BLaER1 treated with 17β-estradiol and CSF1 and Interleukin-3, amounts not matched to agents 10 nM and 100 nM (cell line): ENCODE results near the gene PTPA.

Source experiments
- H3K27ac ChIP-seq, 11 experiments: shearing (Covaris generic); formaldehyde crosslinking; 2 replicates each; pipeline ENCODE4 v1.8.1; 2022
- H3K27me3 ChIP-seq, 11 experiments: shearing (Covaris generic); formaldehyde crosslinking; 2 replicates each; pipeline ENCODE4 v1.8.1; 2022
- H3K36me3 ChIP-seq, 11 experiments: shearing (Covaris generic); formaldehyde crosslinking; 2 replicates each; pipeline ENCODE4 v1.8.1; 2022
- H3K4me1 ChIP-seq, 10 experiments: shearing (Covaris generic); formaldehyde crosslinking; 2 replicates each; pipeline ENCODE4 v1.8.1; 2022
- H3K4me2 ChIP-seq, 11 experiments: shearing (Covaris generic); formaldehyde crosslinking; 2 replicates each; pipeline ENCODE4 v1.8.1; 2022
- H3K4me3 ChIP-seq, 10 experiments: shearing (Covaris generic); formaldehyde crosslinking; 2 replicates each; pipeline ENCODE4 v1.8.1; 2022
- H3K9ac ChIP-seq, 11 experiments: shearing (Covaris generic); formaldehyde crosslinking; 2 replicates each; pipeline ENCODE4 v1.8.1; 2022
- H3K9me3 ChIP-seq, 11 experiments: shearing (Covaris generic); formaldehyde crosslinking; replicated peaks in 1 of 11; 2 replicates each; pipeline ENCODE4 v1.8.1; 2022
- H4K20me1 ChIP-seq, 11 experiments: shearing (Covaris generic); formaldehyde crosslinking; 2 replicates each; pipeline ENCODE4 v1.8.1; 2022
- Cebpa-rat ChIP-seq, 11 experiments: shearing (Covaris generic); IDR thresholded peaks; 2 replicates each; pipeline ENCODE4 v1.8.1; 2022

PTPA gene

DNA sequence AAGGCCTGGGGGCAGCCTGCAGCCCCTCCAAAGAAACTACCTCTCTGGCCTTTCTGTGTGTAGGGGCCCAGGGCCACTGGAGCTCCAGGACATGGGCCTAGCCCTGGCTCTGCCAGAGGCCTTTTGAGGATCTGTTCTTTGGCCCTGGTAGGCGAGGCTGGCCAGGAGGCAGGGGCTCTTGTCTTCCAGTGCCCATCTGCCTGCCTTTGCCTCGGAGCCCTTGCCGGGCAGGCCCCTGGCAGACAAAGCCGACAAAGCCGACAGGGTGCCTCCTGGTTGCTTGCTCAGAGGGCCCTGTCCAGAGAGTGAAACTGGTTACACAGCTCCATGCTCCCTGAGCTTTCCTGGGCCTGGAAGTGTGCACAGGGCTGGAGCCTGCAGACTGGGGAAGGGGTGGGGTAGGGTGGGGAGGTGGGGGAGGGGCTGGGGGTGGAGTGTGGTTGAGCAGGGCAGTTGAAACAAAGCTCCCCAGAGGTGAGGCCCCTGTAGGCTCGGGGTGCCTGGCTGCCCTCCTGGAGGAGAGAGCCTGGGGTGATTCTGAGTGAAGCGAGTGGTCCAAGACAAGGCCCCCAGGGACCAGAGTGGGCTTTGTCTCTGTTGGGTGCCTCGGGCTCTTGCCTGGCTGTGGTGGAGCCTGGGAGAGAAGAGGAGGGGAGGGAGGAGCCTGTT, 29.3 kb downstream of the PTPA start:
- Histone ChIP-seq H3K27ac (peak overlapping the region; percentile 97 to 100 (median 100)), H4K20me1 (no peaks in the 10 kb centered on the region), H3K27me3 (no peaks in the 10 kb centered on the region), H3K36me3 (peaks cover 42 to 70% (median 55%) of the 10 kb centered on the region in 11 experiments), H3K9ac (peak overlapping the region; percentile 92 to 100 (median 94)), H3K4me1 (peaks cover 62 to 74% (median 69%) of the 10 kb centered on the region in 10 experiments), H3K9me3 (no peaks in the 10 kb centered on the region), H3K4me2 (peak overlapping the region; percentile 92 to 99 (median 94)), H3K4me3 (peak overlapping the region; percentile 28 to 57 (median 51))
- TF ChIP-seq Cebpa-rat (IDR thresholded peaks at IDR 0.05): no peak

- peak overlapping the region; percentile 17 to 62 (median 52) for H3K4me3 ChIP-seq
- peaks cover 41 to 70% (median 53%) of the 10 kb centered on the region in 11 experiments for H3K36me3 ChIP-seq
- no peaks in the 10 kb centered on the region for H4K20me1 ChIP-seq
- peaks cover 70 to 82% (median 76%) of the 10 kb centered on the region in 10 experiments for H3K4me1 ChIP-seq
- no peaks in the 10 kb centered on the region for H3K27me3 ChIP-seq
- H3K4me2 ChIP-seq: peak overlapping the region; percentile 92 to 99 (median 94)
- no peak for TF ChIP-seq Cebpa-rat (IDR thresholded peaks at IDR 0.05)
- H3K9me3 ChIP-seq: no peaks in the 10 kb centered on the region
- H3K9ac ChIP-seq: peak overlapping the region; percentile 92 to 100 (median 94)
- H3K27ac ChIP-seq: peak overlapping the region; percentile 97 to 100 (median 100)
Observed at GRCh38 chr9:129141066-129142041, 30.1 kb downstream of the PTPA start.

DNA sequence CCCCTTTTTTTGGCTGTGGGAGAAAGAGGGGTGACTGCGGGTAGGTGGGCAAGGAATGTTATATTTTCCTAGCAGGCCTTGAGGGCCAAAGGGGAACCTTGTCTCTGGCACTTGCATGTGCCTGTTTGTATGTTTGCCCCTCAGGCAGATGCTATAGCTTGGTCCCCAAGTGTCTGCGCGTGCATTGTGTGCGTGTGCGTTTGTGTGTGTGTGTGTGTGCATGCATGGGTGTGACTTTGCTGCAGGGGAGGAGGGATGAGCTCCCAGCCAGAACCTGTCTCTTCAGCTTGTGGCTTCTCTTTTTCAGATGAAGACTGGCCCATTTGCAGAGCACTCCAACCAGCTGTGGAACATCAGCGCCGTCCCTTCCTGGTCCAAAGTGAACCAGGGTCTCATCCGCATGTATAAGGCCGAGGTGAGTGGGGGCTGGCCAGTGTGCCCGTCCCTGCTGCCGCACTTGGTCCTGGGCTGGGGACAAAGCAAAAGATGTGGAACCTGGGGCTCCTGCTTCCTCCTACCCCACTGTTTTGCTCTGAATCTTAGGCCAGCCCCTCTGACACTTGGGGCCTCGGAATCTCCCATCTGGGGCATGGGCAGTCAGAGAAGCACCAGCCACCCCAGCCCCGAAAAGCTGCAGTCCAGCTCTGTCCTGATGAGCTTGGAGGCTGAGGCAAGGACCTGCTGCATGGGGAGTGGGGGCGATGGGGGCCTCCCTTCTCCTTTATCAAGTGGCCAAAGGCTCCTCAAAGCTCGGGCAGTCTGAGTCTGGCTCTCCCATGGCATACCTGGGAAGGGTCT, 31.1 kb downstream of the PTPA start:
- peaks cover 31 to 69% (median 51%) of the 10 kb centered on the region in 11 experiments for H3K36me3 ChIP-seq
- TF ChIP-seq Cebpa-rat (IDR thresholded peaks at IDR 0.05): no peak
- H3K9me3 ChIP-seq: no peaks in the 10 kb centered on the region
- peak overlapping the region; percentile 44 to 100 (median 93); a peak in 18 of 22 replicates for H3K9ac ChIP-seq
- peak overlapping the region; percentile 92 to 99 (median 94) for H3K4me2 ChIP-seq
- no peaks in the 10 kb centered on the region for H3K27me3 ChIP-seq
- peak overlapping the region in 10 of 11 experiments; percentile 98 to 100 (median 100); a peak in 19 of 22 replicates for H3K27ac ChIP-seq
- H3K4me1 ChIP-seq: peaks cover 73 to 91% (median 82%) of the 10 kb centered on the region in 10 experiments
- peak overlapping the region in 9 of 10 experiments; percentile 29 to 62 (median 52); a peak in 15 of 20 replicates for H3K4me3 ChIP-seq
- no peaks in the 10 kb centered on the region; a peak in 1 of 22 replicates for H4K20me1 ChIP-seq

DNA sequence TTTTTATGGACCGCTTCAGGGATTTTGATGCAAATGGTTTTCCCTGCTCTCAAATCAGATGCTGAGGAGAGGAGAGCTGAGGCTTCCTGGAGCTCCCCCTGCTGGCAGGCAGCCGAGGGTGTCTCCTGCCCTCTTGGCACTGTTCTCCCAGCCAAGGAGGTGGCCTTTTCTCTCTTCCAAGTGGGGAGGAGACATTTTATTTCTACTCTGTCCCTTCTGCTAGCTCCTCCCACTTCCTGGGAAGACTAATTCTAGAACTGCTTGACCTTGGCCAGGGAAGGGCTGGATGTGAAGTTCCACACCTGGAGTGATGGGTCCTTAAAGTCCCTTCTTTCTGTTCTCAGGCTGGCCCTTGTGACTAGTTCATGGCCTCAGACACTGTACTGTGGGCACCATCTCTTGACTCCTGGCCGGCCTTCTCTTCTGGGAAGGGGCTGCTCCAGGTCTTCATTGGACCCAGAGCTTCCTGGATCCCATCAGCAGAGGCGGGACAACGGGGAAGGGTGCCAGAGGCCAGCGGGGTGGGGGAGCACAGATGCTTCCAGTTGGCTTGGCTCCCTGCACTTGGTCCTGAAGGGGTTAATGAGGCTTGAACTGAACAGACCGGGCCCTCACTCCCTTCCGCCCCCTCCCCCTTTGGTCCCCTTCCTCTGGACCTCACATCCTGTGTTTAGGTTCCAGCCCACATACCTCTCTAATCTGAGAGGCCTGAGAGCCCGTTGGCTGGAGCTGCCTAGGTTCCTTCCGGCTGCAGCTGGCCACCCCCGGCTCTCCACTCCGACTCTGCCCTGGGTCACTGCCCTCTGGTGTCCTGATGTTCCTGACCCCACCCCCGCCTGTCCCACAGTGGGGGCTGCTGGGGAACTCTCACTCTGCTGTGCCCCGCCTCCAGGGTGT, 32.1 kb downstream of the PTPA start:
- no peak for TF ChIP-seq Cebpa-rat (IDR thresholded peaks at IDR 0.05)
- Histone ChIP-seq H3K9ac (peak overlapping the region; percentile 63 to 100 (median 93)), H3K27me3 (no peaks in the 10 kb centered on the region), H3K36me3 (peaks cover 22 to 67% (median 45%) of the 10 kb centered on the region in 11 experiments), H4K20me1 (peaks cover 0 to 2% (median 0%) of the 10 kb centered on the region in 11 experiments; a peak in 1 of 22 replicates), H3K4me1 (peaks cover 76 to 93% (median 83%) of the 10 kb centered on the region in 10 experiments), H3K4me3 (peak overlapping the region in 9 of 10 experiments; percentile 39 to 62 (median 49); a peak in 18 of 20 replicates), H3K27ac (peak overlapping the region; percentile 24 to 100 (median 100); a peak in 20 of 22 replicates), H3K4me2 (peak overlapping the region; percentile 92 to 99 (median 94)), H3K9me3 (no peaks in the 10 kb centered on the region)

GRCh38 chr9:129145316-129145715, 34.1 kb downstream of the PTPA start:
- Histone ChIP-seq H3K27me3 (no peaks in the 10 kb centered on the region), H3K4me3 (no peak overlapping the region), H3K36me3 (peaks cover 30 to 78% (median 45%) of the 10 kb centered on the region in 11 experiments), H3K9me3 (no peaks in the 10 kb centered on the region), H3K4me1 (peaks cover 69 to 94% (median 82%) of the 10 kb centered on the region in 10 experiments), H3K4me2 (peak overlapping the region in 8 of 11 experiments; percentile 9 to 95 (median 26); a peak in 12 of 22 replicates), H3K9ac (peak overlapping the region in 8 of 11 experiments; percentile 13 to 60 (median 40); a peak in 11 of 22 replicates), H3K27ac (peak overlapping the region in 9 of 11 experiments; percentile 24 to 55 (median 48); a peak in 16 of 22 replicates), H4K20me1 (peaks cover 0 to 15% (median 0%) of the 10 kb centered on the region in 11 experiments; a peak in 5 of 22 replicates)
- TF ChIP-seq Cebpa-rat (IDR thresholded peaks at IDR 0.05): no peak

GRCh38 chr9:129145841-129146292, 34.7 kb downstream of the PTPA start:
- peak overlapping the region in 7 of 11 experiments; percentile 11 to 95 (median 29); a peak in 9 of 22 replicates for H3K4me2 ChIP-seq
- no peaks in the 10 kb centered on the region for H3K9me3 ChIP-seq
- H3K36me3 ChIP-seq: peaks cover 30 to 84% (median 49%) of the 10 kb centered on the region in 11 experiments
- H4K20me1 ChIP-seq: peaks cover 0 to 15% (median 0%) of the 10 kb centered on the region in 11 experiments; a peak in 6 of 22 replicates
- peak overlapping the region in 9 of 11 experiments; percentile 24 to 55 (median 48); a peak in 16 of 22 replicates for H3K27ac ChIP-seq
- H3K27me3 ChIP-seq: no peaks in the 10 kb centered on the region
- peak overlapping the region in 8 of 11 experiments; percentile 30 to 60 (median 40); a peak in 11 of 22 replicates for H3K9ac ChIP-seq
- peaks cover 64 to 89% (median 77%) of the 10 kb centered on the region in 10 experiments for H3K4me1 ChIP-seq
- TF ChIP-seq Cebpa-rat (IDR thresholded peaks at IDR 0.05): no peak
- no peak overlapping the region for H3K4me3 ChIP-seq

DNA sequence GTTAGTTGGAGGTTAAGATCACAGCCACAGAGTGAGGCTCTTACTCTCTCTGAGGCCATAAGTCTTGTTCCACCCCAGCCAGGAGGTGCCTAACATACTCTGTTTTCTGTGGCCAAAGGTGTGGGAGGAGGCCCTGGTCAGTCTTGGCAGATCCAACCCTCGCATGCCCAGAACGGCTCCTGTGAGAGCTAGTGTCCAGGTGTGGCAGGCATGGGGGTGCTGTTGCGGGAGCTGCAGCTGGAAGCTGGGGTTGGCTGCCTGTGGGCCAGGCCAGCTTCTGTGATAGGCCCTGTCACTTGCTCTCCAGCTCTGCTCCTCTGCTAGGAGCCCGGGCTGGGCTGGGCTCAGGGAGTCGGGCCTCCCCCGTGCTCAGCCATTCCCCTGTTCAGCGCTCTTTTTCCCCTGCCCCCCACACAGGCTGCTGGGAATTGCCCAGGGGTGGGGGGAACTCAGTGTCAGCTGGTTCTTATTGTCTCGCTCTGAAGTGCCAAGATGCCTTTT, 35.3 kb downstream of the PTPA start:
- Histone ChIP-seq H4K20me1 (peaks cover 0 to 15% (median 0%) of the 10 kb centered on the region in 11 experiments; a peak in 6 of 22 replicates), H3K4me1 (peaks cover 58 to 83% (median 70%) of the 10 kb centered on the region in 10 experiments), H3K4me3 (no peak overlapping the region), H3K9ac (peak overlapping the region in 9 of 11 experiments; percentile 19 to 60 (median 31); a peak in 13 of 22 replicates), H3K4me2 (peak overlapping the region in 1 of 11 experiments; percentile 4; a peak in 2 of 22 replicates), H3K36me3 (peaks cover 30 to 89% (median 54%) of the 10 kb centered on the region in 11 experiments), H3K9me3 (no peaks in the 10 kb centered on the region), H3K27me3 (no peaks in the 10 kb centered on the region), H3K27ac (peak overlapping the region in 8 of 11 experiments; percentile 33 to 55 (median 50); a peak in 12 of 22 replicates)
- no peak for TF ChIP-seq Cebpa-rat (IDR thresholded peaks at IDR 0.05)
